Right renal pelvis (tissue), 4 donors: ENCODE measurements around the gene STK24. TPM values are rescaled to one million over a fixed set of nuclear protein-coding genes. Genes with fewer than 3 reads are reported as not detected.

Experiments used
- DNase-seq, 4 donors: peaks; one replicate each; pipeline ENCODE4 v3.0.0-alpha.2; 2013; ENCODE audit warnings: low read depth in 4 of 4, low spot score in 3 of 4, missing footprints in 1 of 4
- polyA plus RNA-seq, 4 donors: library from polyadenylated mRNA; unstranded; fragments of 120-200 nt; gene quantifications; one replicate each; pipeline ENCODE4 v1.2.1, GENCODE V29; 2013; ENCODE audit not compliant: insufficient read length in 4 of 4

The STK24 gene
- polyA plus RNA-seq, 4 donors: 117 to 134 (median 123) TPM

DNA sequence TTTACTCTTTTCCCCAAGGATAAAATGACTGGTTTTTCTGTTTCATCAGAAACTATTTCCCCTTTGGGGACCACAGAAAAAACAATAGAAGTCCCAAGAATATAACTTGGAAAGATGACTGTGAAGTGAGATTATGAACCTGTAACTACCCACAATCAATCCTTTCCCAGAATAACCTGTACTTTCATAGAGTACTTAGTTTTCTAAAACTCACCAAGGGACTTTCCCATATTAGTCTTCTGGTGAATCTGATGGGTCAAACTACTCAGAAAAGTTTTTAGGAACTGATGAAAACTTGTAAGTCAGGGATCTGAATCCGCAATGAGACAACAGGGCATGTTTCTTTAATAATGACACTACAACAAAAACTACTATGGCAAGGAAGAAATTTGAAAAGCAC, 62.6 kb downstream of the STK24 start:
- DNase-seq: no peak

- DNase-seq: no peak
Observed at GRCh38 chr13:98513837-98514236, 63.1 kb downstream of the STK24 start.

GRCh38 chr13:98512774-98513665, 63.9 kb downstream of the STK24 start:
- no peak for DNase-seq

- no peak for DNase-seq
Observed at GRCh38 chr13:98511435-98511834, 65.5 kb downstream of the STK24 start.

DNA sequence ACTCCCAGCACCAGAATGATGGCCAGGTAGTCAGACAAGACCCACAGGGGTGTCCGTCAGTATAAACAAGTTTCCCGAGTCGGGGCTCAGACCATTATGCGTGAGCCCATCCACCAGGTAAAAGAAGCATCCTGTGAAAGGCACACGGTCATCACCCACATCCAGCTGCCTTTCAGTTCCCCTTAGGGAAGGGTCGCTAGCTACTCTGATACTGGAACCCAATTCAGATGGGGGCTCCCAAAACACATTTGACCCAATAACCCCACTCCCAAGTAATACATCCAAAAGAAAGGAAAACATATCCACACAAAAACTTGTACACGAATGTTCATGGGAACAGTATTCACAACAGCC, 66.8 kb downstream of the STK24 start:
- no peak for DNase-seq

DNA sequence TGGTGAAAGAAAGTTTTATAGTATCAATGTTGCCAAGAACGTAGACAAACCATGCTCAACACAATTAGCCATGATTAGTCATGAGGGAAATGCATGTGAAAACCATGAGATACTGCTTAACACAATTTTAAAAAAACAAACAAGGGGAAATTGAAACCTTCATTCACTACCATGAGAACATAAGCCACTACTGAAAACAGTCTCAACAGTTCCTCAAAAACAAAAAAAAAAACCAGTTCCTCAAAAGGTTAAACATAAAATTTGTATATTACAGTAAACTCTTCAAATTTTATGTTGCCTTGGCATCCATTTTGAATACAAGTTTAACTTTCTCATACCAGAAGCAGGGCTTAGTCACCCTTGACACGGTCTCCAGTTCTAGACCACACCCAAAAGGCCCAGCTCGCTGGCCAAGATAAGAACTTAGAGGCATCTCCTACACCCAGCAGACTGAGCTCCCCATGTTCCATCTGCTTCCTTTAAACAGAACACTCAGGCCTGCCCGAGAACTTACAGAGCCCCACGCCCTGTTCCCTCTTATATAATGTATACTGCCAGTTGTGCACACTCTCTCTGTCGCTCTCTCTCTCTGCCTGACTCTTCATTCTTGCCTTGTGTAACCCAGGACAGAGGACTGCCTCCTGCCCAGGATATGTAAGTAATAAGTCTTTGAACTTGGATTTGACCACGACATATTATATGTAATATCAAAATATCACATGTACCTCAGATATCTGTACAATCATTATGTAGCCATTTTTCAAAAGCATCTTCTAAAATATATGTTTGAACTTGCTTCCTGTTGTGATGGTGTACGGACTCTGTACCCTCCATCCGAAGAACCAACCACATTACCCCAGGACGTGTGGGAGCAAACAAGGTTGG, 67.4 kb downstream of the STK24 start:
- DNase-seq: no peak

DNA sequence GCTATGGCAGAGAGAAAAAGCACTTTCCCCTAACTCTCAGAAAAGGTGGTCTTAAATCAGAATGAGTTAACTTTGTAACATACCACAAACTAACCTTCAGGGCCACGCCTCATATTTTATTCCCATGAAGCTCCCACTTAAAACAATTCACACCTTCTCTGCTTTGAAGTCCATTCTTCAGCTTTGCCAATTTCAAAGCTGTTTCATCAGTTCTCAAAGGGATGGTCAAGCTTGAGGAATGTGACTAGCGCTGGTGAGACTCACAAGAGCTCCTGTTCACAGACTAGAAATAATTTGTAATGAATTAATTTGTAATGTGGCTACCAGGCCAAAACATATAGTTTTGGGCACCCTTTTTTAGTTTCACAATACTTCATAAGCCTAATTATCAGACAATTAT, 68.2 kb downstream of the STK24 start:
- DNase-seq: no peak

- DNase-seq: no peak
Observed at GRCh38 chr13:98508280-98508679, 68.6 kb downstream of the STK24 start.

- peak in 2 of 4 donors; percentile 39 to 44 for DNase-seq
Observed at GRCh38 chr13:98507282-98507797, 69.6 kb downstream of the STK24 start.

DNA sequence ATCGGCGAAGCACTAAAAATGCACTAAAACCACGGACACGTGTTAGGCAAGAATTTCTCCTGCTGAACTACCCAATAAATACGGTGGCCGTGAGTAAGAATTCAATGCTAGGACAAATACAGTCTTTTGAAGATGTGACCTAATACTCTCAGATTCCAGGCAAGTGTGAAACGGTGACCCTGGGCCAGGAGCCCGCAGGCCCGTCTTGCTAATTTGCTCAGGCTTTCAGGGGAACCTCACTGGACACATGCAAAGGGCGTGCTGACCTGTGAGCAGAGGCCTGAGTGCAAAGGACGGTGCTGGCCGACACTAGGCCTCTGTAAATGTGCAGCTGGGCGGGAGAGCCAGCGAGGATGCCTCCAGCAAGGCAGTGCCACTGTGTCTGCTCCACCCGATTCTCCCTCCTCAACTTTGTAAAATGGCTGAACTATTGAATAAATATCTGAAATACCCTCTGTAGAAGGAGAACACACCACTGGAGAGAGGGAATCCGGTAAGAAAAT, 70.1 kb downstream of the STK24 start:
- DNase-seq: no peak

DNA sequence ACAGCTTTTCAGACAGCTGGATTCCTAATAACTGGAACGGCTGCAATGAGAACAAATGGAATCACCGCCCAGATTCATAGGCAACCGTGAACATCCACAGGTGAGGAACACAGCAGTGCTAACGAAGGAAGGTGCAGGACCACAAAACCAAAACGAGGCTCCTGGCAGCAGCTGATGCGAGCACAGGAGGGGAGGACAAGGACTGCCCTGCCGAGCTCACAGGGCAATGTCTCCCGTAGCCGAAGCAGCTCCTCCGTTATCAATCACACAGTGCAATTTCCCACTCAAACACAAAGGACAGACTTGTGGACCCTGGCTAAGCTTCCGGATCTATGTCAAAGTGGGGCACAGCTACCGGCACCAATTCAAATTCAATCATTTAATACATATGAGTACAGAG, 70.6 kb downstream of the STK24 start:
- DNase-seq: no peak

- DNase-seq: no peak
Observed at GRCh38 chr13:98505217-98505616, 71.7 kb downstream of the STK24 start.

GRCh38 chr13:98504371-98504963, 72.4 kb downstream of the STK24 start:
- no peak for DNase-seq

GRCh38 chr13:98504029-98504351, 72.9 kb downstream of the STK24 start:
- DNase-seq: no peak

- no peak for DNase-seq
Observed at GRCh38 chr13:98503175-98504028, 73.5 kb downstream of the STK24 start.

- no peak for DNase-seq
Observed at GRCh38 chr13:98500963-98501421, 75.9 kb downstream of the STK24 start.

GRCh38 chr13:98496966-98497365, 79.9 kb downstream of the STK24 start:
- no peak for DNase-seq

- DNase-seq: no peak
Observed at GRCh38 chr13:98496479-98496791, 80.5 kb downstream of the STK24 start.

DNA sequence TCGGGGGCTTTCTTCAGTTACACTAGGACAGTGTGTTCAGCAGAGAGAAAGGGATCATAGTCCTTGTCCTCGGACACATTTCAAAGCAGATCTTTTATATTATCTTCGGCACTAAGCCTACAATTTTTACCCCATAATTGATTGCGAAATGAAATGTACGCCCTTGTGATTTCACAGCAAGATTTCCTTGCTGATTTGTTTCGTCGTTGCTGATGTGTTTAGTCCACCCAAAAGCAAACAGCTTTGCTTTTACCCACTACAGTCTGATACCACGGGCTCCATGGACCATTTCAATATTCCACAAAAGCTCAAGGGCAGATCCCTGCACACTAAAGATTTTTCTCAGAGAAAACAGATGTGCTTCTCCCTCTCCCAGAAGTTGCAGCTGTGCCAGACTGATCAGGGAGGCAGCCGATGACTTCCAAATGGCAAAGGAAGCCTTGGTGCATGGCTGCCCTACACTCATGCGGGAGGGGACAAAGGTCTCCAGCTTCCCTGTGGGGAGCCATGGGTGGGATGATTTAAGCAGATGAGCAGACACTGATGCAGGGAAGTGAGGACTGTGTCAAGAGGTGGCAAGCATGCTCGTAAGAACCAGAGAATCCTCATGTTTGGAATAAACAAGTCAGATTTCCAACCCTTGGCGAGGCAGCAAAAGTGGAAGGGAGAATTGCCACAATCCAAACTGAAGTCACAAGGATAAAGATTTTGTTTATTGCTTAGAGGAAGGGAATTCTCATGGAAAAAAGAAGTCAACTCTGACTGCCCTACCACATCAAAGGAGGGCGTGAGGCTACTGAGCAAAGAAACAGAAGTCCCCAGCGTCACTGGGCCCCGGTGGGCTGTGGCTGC, 81.1 kb downstream of the STK24 start:
- DNase-seq: no peak
